ENCODE results near the gene RASAL1. TPM values are rescaled to one million over a fixed set of nuclear protein-coding genes. Genes with fewer than 3 reads are reported as not detected.

RASAL1 gene
- total and polyA plus RNA-seq, 2 donors (not counting 1 experiment from before 2014, with no cell fraction given), result 0.10 to 11.0 TPM

DNA sequence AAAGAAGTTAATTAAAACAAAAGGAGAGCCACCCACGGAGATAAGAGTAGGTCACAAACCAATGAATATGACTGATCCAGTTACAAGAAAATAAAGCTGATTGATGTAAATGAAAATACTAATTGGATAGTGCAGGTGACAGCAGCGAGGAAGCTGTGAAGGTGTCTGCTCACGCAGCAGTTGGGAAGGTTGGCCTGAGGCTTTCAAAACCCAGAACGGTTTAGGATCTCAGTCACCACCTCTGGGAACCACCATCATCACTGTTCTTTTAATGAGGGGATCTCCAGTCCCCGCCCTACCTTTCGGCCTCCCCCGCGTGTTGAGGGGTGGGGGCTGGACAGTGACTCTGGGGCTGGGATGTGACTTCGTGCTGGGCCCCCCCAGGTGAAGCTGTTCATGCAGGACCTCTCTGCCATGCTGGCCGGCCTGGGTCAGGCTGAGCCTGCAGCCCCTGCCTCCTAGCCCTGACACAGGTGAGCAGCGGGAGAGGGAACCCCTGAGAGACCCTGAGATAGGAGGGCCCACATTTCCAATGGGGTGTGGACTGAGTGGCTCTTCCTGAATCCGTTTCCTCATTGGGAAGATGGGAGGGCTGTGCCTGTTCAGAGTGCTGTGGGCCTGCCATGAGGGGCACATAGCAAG lies 21.8 kb upstream of the RASAL1 start:
- WGBS (ENCODE audit: insufficient coverage), result 89% methylated on average over 8 of the region's 12 CpGs
- H3K4me2 ChIP-seq (replicated peaks; ENCODE audit: low read depth, low read length, poor library complexity, severe bottlenecking), result no peak overlapping the region
- no peak overlapping the region for H3K4me3 ChIP-seq (ENCODE audit: control extremely low read depth in 1 of 5, extremely low read depth in 1 of 5, insufficient read depth in 1 of 5, low read depth in 2 of 5, low read length in 4 of 5)
- no peak overlapping the region for H3K27ac Mint-ChIP-seq
- ATAC-seq (ENCODE audit: low read depth) (no peak), DNase-seq (no peak)
- H4K20me1 ChIP-seq (ENCODE audit: control insufficient read depth, insufficient read depth, low read length, poor library complexity, severe bottlenecking), result peaks cover 28% of the 10 kb centered on the region
- no peak overlapping the region for H3K4me3 Mint-ChIP-seq
- H3K9ac ChIP-seq (ENCODE audit: low read length), result no peak overlapping the region
- POLR2A ChIA-PET, result interaction anchor here (1.1 kb wide), 1 partner anchor 26 kb away, joined by 3 read pairs; no protein-coding TSS in a partner anchor
- no peak overlapping the region for H3K27ac ChIP-seq (ENCODE audit: low read length in 2 of 2)
- H3K79me2 ChIP-seq (ENCODE audit: control insufficient read depth, insufficient read depth, low read length), result peaks cover 6% of the 10 kb centered on the region
- H3K9me3 Mint-ChIP-seq (ENCODE audit: insufficient read depth), result no peaks in the 10 kb centered on the region
- H3K36me3 ChIP-seq (replicated peaks in 1 of 2; ENCODE audit: control extremely low read depth in 1 of 2, control insufficient read depth in 1 of 2, extremely low read depth in 1 of 2, insufficient read depth in 2 of 2, low read length in 1 of 2), result peaks cover 0 to 36% of the 10 kb centered on the region in 2 experiments
- no peak overlapping the region for H2AFZ ChIP-seq (ENCODE audit: insufficient read depth, low read depth, low read length, poor library complexity, severe bottlenecking)
- intact Hi-C loops (cut with micrococcal nuclease), result loop anchor here (10.0 kb wide), 1 partner anchor 253 kb away; the partner anchor contains the start of gene OAS1
- peaks cover 15 to 31% of the 10 kb centered on the region in 2 donors for H3K4me1 ChIP-seq (ENCODE audit: control insufficient read depth in 2 of 2, insufficient read depth in 2 of 2, low read length in 2 of 2)
- H3K27me3 ChIP-seq (replicated peaks in 1 of 4; ENCODE audit: control extremely low read depth in 1 of 4, control insufficient read depth in 3 of 4, insufficient read depth in 4 of 4, low read length in 3 of 4), result peaks cover 0 to 24% (median 6%) of the 10 kb centered on the region in 4 experiments
- H3K9me3 ChIP-seq (ENCODE audit: control extremely low read depth in 1 of 3, control insufficient read depth in 2 of 3, insufficient read depth in 1 of 3, low read length in 2 of 3), result no peaks in the 10 kb centered on the region
- peaks cover 2% of the 10 kb centered on the region for H3K27me3 Mint-ChIP-seq
- TF ChIP-seq CTCF (IDR thresholded peaks at IDR 0.05) (no peak), EZH2 (IDR thresholded peaks at IDR 0.05; ENCODE audit: borderline replicate concordance, insufficient read depth, low read depth, low read length, poor library complexity, severe bottlenecking) (no peak)
- CTCF ChIA-PET, result interaction anchor here (1.0 to 7.4 kb wide), 2 partner anchors 15 to 82 kb away, joined by 3 to 73 read pairs; no protein-coding TSS in a partner anchor
- peaks cover 22% of the 10 kb centered on the region for H3K4me1 Mint-ChIP-seq

DNA sequence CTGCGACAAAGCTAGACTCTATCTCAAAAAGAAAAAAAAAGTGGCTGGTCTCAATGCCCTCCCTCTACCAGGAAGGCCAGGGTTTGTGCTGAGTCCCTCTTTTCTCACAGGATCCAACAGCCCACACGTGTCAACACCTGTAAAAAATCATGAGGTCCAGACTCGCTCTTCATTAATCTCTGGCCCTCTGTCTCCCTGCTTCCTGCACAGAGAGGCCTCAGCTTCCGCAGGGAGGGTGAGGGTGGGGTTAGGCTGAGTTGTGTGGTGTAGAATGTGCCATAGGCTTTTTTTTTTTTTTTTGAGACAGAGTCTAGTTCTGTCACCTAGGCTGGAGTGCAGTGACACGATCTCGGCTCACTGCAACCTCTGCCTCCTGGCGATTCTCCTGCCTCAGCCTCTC lies 20.1 kb upstream of the RASAL1 start:
- intact Hi-C loops (cut with micrococcal nuclease), result loop anchor here (10.0 kb wide), 1 partner anchor 251 kb away; the partner anchor contains the start of gene OAS1
- peaks cover 22% of the 10 kb centered on the region for H4K20me1 ChIP-seq (ENCODE audit: control insufficient read depth, insufficient read depth, low read length, poor library complexity, severe bottlenecking)
- no peak overlapping the region for H3K4me2 ChIP-seq (replicated peaks; ENCODE audit: low read depth, low read length, poor library complexity, severe bottlenecking)
- H3K27ac Mint-ChIP-seq, result no peak overlapping the region
- peaks cover 0 to 23% of the 10 kb centered on the region in 2 experiments for H3K36me3 ChIP-seq (replicated peaks in 1 of 2; ENCODE audit: control extremely low read depth in 1 of 2, control insufficient read depth in 1 of 2, extremely low read depth in 1 of 2, insufficient read depth in 2 of 2, low read length in 1 of 2)
- H3K79me2 ChIP-seq (ENCODE audit: control insufficient read depth, insufficient read depth, low read length), result peaks cover 6% of the 10 kb centered on the region
- H3K4me1 ChIP-seq (ENCODE audit: control insufficient read depth in 2 of 2, insufficient read depth in 2 of 2, low read length in 2 of 2), result peaks cover 15 to 32% of the 10 kb centered on the region in 2 donors
- H3K9me3 Mint-ChIP-seq (ENCODE audit: insufficient read depth), result no peaks in the 10 kb centered on the region
- H3K4me3 Mint-ChIP-seq, result peak overlapping the region; percentile 26
- peaks cover 0 to 25% (median 8%) of the 10 kb centered on the region in 4 experiments for H3K27me3 ChIP-seq (replicated peaks in 1 of 4; ENCODE audit: control extremely low read depth in 1 of 4, control insufficient read depth in 3 of 4, insufficient read depth in 4 of 4, low read length in 3 of 4)
- WGBS (ENCODE audit: insufficient coverage), result 22% methylated on average over 4 of the region's 7 CpGs
- H2AFZ ChIP-seq (ENCODE audit: insufficient read depth, low read depth, low read length, poor library complexity, severe bottlenecking), result no peak overlapping the region
- no peaks in the 10 kb centered on the region for H3K9me3 ChIP-seq (ENCODE audit: control extremely low read depth in 1 of 3, control insufficient read depth in 2 of 3, insufficient read depth in 1 of 3, low read length in 2 of 3)
- peaks cover 26% of the 10 kb centered on the region for H3K4me1 Mint-ChIP-seq
- no peak overlapping the region for H3K27ac ChIP-seq (ENCODE audit: low read length in 2 of 2)
- POLR2A ChIA-PET, result interaction anchor here (0.6 to 0.7 kb wide), 3 partner anchors 15 to 26 kb away, joined by 3 to 5 read pairs (median 3); no protein-coding TSS in a partner anchor
- CTCF ChIA-PET, result interaction anchor here (1.0 to 7.4 kb wide), 4 partner anchors 17 to 163 kb away, joined by 3 to 73 read pairs (median 33); no protein-coding TSS in a partner anchor
- ATAC-seq (ENCODE audit: low read depth) (no peak), DNase-seq (no peak)
- peaks cover 6% of the 10 kb centered on the region for H3K27me3 Mint-ChIP-seq
- H3K9ac ChIP-seq (ENCODE audit: low read length), result no peak overlapping the region
- H3K4me3 ChIP-seq (ENCODE audit: control extremely low read depth in 1 of 5, extremely low read depth in 1 of 5, insufficient read depth in 1 of 5, low read depth in 2 of 5, low read length in 4 of 5), result no peak overlapping the region
- no peak for TF ChIP-seq CTCF (IDR thresholded peaks at IDR 0.05)
- TF ChIP-seq EZH2 (IDR thresholded peaks at IDR 0.05; ENCODE audit: borderline replicate concordance, insufficient read depth, low read depth, low read length, poor library complexity, severe bottlenecking), result no peak
